NCI-H128 (cell line): ENCODE results near the gene ATP2B1.
"Not testable (repeated sequence)": the region's sequence is repeated elsewhere in the genome, so short reads cannot be mapped to it uniquely, and the experiment has no call there.

Experiments
- DNase-seq: peaks from one replicate; lab custom pipeline; 2025; ENCODE audit not compliant: unreplicated experiment; lab: John Stamatoyannopoulos, UW

ATP2B1 gene

DNA sequence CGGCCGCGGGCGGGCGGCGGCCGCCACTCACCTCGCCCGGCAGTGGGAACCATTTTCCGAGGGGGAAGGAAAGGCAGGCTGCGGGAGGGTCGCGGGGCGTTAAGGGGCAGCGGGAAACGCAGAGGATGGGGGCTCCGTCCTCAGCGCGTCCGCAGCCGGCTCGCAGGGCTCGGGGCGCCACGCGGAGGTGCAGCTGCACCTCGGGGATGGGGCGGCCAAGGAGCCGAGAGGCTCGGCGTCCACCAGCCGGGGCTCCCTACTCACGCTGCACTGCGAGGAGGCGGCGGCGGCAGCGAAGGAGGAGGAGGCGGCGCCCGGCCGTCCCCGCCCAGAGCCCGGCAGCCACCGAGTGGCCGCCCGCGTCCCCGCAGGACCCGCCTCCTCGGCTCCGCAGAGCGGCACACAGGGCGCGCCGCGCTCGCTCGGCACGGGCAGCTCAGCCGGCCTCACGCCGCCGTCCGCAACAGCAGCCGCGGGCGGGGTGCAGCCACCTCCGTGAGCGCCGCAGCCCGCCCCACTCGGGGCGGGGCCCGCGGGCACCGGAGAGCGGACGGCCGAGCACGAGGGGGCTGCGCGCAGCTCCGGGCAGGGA lies at the start of gene ATP2B1:
TSS of gene ATP2B1 (minus strand) at position 274 of the 592 bp plus-strand sequence. CDS start 52,952 bp downstream, outside the sequence.
- DNase-seq, result peak; percentile 80

- DNase-seq, result not testable (repeated sequence)
Observed at GRCh38 chr12:89757987-89758386, 49.3 kb upstream of the ATP2B1 start.

- DNase-seq, result no peak
Observed at GRCh38 chr12:89756585-89757398, 48.2 kb upstream of the ATP2B1 start.

DNA sequence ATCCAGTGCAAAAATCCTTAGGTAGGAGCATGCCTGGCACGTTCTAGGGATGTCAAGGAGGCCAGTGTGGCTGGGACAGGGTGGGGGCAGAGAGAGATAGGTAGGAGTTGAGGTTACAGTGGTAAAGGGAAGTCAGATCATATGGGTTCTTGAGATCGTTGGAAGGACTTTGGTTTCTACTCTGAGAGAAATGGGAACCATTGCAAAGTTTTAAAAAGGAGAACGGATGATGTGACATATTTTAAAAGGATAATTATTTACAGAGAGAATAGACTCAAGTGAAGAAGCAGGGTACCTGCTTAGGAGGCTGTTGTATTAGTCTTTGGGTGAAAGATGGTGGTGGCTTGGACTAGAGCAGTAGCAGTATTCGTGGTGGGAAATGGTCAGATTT lies 47.6 kb upstream of the ATP2B1 start:
- DNase-seq, result no peak

DNA sequence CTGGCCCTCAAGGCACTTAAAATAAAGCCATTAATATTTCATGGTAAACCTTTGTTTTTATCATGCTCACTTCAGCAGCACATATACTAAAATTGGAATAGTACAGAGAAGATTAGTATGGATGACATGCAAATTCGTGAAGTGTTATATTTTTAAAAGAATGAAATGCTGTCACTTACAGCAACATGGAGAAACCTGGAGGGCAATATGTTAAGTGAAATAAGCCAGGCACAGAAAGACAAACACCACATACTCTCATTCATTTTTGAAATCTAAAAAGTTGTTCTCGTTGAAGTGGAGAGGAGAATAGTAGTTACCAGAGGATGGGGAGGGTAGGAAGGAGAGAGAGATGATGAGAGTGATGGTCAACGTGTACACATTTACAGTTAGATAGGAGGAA lies 45.4 kb upstream of the ATP2B1 start:
- DNase-seq, result no peak

- DNase-seq, result no peak
Observed at GRCh38 chr12:89752341-89752740, 43.7 kb upstream of the ATP2B1 start.

DNA sequence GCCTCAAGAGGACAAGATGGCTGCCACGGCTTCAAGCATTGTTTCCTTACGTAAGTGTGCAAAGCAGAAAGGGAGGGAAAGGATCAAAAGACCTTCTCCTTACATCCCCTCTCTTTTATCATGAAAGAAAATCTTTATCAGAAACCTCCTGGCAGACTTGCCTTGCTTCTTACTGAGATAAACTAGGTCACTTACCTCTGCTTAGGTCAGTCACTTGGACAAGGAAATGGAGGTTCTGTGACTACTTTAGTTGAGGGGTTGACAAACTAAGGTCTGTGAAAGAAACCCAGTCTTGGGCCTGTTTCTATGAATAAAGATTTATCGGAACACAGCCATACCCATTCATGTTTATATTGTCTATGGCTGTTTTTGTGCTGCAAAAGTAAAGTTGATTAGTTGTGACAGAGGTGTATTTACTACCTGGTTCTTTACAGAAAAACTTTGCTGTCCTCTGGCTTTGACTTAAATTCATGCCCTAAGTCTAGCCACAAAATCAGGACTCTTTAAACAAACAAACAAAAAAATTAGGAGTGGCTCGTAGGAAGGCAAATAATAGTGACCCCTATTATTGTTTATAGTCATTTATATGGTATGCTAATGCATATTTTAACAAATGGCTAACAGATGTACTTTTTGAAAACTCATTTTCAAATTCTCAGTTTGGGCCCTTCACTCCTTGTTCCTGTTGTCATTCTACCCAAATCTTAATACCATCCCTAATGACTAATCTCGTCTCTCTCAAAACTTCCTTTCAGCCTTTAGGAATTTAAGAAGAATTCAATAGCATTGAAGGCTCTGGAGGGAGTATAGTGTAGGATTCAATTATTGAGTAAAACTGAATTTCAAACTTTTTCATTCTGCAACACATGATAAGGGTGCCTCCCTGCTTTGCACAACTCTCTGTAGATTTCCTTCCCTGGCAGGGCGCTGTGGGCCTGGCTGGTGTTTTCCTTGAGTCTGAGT lies 42.0 kb upstream of the ATP2B1 start:
- DNase-seq, result no peak

DNA sequence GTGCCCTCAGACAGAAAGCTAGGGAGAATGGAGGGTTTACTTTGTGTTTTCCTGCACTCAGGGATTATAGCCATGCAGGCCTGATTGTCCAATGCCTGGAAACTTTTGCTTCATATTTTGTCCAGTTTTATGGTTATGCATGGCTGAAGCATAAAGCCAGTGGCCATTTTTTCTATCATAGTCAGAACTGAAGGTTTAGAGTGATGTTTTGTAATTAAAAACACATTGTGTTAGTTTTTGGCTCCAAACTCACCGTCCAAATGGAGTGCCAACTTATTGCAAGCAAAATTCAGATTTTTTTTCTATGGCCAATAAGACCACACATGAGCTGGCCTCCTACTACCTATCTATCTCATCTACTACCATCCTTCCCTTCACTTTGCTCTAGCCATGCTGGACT lies 40.2 kb upstream of the ATP2B1 start:
- no peak for DNase-seq

DNA sequence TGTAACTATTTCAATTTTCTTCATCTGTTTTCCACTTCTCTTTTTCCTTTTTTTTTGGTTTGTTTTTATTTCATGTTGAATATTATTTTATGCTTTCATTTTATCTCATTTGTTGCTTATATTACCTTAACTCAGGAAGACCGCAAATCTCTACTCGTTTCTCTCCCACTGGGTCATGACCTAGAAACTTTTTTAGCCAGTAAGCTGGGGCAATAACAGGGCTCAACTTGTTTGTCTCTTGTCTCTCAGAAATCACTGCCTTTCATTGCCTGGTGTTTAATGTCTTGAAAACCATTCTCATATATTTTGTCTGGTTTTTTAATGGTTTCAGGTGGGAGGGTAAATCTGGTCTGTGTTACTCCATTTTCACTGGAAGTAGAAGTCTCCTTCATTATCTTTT lies 36.6 kb upstream of the ATP2B1 start:
- DNase-seq, result no peak

DNA sequence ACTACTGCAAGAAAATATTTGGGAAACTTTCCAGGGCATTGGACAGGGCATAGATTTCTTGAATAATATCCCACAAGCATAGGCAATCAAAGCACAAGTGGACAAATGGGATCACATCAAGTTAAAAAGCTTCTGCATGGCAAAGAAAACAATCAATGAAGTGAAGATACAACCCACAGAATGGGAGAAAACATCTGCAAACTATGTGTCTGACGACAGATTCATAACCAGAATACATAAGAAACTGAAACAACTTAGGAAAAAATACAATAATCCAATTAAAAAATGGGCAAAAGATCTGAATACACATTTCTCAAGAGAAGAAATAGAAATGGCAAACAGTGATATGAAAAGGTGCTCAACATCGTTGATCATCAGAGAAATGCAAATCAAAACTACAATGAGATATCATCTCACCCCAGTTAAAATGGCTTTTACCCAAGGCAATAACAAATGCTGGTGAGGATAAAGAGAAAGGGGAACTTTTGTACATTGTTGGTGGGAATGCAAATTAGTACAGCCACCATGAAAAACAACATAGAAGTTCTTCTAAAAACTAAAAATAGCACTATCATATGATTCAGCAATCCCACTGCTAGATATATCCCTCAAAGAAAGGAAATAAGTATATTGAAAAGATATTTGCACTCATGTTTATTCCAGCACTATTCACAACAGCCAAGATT lies 33.8 kb upstream of the ATP2B1 start:
- no peak for DNase-seq

GRCh38 chr12:89740943-89741342 lies 32.3 kb upstream of the ATP2B1 start:
- no peak for DNase-seq

DNA sequence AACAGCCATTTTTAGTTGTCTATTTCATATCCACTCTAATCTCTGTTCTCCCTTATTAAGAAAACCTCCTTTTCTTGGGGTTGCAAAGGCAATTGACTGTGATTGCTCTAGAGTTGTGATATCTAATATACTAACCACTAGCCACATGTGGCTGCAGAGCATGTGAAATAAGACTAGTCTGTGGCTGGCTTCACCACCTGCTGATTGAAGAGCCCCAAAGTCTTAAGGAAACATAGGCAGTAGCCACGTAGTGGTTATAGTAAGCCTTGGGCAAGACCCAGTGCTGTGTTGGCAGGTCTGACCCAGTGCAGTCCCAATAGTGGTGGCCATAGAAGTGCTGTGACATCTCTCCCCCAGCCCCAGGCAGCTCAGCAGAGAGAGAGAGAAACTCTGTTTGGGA lies 28.4 kb upstream of the ATP2B1 start:
- no peak for DNase-seq

- no peak for DNase-seq
Observed at GRCh38 chr12:89733579-89734201, 25.1 kb upstream of the ATP2B1 start.

- DNase-seq, result no peak
Observed at GRCh38 chr12:89732522-89732921, 23.9 kb upstream of the ATP2B1 start.

- no peak for DNase-seq
Observed at GRCh38 chr12:89731614-89732013, 23.0 kb upstream of the ATP2B1 start.

DNA sequence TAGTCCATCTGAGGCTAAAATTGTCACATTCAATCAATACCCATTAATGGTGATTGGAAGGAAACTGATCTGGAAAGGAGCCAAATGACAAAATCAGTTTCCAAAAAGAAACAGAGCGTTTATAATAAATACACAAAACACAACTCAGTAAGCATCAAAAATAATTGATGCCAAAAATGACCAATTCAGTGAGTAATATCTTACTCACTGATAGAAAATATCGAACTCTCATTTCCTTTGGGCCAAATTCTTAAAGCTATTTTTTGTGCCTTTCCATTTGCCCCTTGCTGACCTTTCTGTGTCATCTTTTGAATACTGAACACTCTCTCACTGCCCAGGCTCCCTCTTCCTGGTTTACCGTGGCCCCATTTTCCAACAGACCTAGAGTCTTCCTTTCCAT lies 22.5 kb upstream of the ATP2B1 start:
- no peak for DNase-seq

GRCh38 chr12:89729946-89730459 lies 21.4 kb upstream of the ATP2B1 start:
- no peak for DNase-seq

- DNase-seq, result no peak
Observed at GRCh38 chr12:89723276-89723675, 14.6 kb upstream of the ATP2B1 start.

DNA sequence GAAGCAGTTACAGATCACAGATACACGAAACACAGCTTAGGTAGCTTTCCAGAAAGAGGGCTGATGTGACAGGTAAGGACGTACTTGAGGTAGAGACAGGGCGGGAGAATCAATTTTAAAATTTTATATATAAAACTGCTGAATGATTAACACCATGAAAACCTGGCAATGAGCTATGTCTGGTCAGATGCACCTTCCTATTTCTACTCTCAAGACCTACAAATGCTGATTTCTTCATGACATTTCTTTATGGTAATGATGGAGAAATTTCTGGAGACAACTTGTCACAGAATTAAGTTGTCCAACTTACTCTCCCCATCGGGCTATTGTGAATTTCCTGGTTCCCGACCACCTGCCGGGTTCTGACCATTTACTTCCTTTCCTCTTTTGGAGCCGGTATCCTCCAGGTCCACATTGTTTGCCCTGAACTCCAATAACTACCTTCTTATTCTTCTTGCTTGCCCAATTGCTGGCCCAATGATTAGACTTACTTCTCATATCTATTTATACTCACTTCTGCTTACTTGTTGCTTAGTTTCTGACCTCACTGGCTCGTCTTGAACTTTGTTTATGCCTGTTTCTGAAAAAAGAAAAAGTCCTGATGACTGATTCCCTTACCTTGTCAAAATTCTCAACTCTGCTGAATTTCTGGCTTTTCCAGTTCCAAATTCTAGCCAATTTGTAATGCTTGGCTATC lies 12.8 kb upstream of the ATP2B1 start:
- no peak for DNase-seq
